ENCODE results near the gene KCNJ6.

DNA sequence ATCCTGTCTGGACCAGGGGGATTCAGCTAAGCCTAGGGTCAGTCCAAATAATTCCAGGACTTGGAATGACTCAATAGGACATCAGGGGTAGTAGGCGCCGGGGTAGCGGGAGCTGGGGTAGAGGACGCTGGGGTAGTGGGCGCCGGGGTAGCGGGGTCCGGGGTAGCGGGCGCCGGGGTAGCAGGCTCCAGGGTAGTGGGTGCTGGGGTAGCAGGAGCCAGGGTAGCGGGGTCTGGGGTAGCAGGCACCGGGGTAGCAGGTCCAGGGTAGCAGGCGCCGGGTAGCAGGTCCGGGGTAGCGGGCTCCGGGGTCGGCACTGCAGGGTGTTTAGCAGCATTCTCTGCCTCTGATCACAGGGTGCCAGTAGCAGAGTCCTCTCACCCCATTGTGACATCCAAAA, 248.9 kb downstream of the KCNJ6 start:
- TF ChIP-seq CTCF (IDR thresholded peaks at IDR 0.05; ENCODE audit: insufficient read depth, low read length, poor library complexity, severe bottlenecking) (no peak), EZH2phosphoT487 (conservative IDR thresholded peaks at IDR 0.05; ENCODE audit: low read length) (no peak)

Measured in SU-DHL-6 (cell line).